GM12801 (cell line): ENCODE data around the gene IL1F10.

Experiments used
- TF ChIP-seq, protein P1 (sequence below): IDR thresholded peaks from one replicate; pipeline ENCODE4 v1.5.1; 2011; ENCODE audit warnings: control low read depth; ENCODE audit not compliant: insufficient read length; ENCODE audit errors: extremely low read depth

Gene IL1F10

DNA sequence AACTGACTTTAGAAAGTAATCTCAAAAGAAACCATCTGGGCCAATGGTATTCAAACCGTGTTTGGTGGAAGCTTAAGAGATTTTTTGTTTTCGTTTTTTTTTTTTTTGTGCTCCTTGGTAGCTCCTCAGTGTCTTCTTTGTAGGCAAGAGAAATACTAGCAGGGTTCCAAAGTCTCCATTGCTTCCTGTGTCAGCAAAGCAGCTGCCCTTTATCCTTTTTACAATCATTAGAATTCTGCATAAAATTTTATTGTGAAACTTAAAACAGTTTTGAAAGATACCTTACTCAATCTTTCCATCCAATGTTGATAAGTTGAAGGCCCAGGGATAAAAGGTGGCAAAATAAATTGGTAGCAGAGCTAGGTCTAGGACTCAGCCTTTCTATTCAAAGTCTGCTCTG, 479 bp downstream of the IL1F10 start:
- TF ChIP-seq, protein P1, sequence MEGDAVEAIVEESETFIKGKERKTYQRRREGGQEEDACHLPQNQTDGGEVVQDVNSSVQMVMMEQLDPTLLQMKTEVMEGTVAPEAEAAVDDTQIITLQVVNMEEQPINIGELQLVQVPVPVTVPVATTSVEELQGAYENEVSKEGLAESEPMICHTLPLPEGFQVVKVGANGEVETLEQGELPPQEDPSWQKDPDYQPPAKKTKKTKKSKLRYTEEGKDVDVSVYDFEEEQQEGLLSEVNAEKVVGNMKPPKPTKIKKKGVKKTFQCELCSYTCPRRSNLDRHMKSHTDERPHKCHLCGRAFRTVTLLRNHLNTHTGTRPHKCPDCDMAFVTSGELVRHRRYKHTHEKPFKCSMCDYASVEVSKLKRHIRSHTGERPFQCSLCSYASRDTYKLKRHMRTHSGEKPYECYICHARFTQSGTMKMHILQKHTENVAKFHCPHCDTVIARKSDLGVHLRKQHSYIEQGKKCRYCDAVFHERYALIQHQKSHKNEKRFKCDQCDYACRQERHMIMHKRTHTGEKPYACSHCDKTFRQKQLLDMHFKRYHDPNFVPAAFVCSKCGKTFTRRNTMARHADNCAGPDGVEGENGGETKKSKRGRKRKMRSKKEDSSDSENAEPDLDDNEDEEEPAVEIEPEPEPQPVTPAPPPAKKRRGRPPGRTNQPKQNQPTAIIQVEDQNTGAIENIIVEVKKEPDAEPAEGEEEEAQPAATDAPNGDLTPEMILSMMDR = no peak

DNA sequence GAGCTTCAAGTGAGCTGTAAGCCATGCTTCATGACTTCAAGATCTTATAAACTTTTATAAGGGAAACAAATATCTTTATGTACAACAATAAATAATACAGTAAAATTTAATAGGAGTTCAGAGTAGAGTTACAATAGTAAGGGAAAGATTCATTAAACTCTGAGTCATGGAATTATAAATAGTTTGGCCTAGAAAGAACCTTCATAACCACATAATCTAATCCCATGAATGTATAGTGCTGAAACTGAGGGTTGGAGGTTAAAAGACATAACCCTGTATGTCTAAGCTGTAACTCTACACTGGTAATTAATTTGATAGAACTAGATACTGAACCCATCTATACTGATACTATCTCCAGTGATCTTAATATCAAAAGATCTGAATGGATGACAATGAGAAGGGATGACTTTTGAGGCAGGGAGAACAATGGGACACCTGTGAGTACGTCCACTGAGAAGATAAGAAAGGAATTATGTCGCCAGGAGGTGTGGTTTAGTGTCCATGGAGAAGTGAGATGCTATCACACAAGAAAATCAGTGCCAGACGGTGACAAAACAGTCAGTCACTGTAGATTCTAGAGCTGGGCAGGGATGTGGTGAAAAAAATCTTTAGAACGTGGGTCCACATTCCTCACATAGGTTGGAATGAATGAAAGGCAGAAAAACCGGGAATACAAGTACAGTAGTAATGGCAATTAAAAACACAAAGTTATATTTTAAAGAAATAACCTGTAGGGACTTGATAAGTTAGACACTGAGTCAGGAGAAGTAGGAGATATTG, 1.1 kb downstream of the IL1F10 start:
- TF ChIP-seq, protein P1 = no peak

- TF ChIP-seq, protein P1 = no peak
Measured at GRCh38 chr2:113069676-113070605, 2.2 kb downstream of the IL1F10 start.

DNA sequence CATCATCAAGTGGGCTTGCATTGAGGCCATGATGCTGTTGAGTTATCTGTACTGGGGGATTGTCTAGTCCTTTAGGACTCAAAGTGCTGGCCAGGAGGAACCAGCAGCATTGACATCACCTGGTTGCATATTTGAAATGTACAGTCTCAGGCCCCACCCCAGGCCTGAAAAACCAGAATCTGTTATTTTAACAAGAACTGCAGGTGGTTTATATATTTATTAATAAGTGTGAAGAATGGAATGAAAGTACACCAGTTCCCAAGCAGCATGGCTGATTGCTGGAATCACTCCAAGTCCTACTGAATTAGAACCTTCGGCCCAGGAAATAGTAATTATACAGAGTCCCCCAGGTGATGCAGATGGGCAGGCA, 2.8 kb downstream of the IL1F10 start:
- TF ChIP-seq, protein P1 = no peak

DNA sequence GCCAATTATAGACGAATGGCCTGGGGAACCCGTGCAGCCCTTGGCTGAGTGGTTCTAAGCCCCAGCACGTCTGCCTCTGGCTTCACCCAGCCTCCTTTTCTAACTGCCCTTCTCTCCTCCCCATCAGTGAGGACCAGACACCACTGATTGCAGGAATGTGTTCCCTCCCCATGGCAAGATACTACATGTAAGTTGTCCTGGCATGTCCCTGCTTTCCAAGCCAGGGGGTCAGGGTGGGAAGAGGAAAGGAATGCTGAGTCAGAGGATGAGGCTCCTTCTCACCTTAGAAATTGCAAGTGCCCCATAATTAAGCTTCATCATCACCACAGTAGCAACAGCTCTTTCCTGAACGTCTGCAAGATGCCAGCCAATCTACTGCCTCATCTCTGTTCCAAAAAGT, 4.8 kb downstream of the IL1F10 start:
- TF ChIP-seq, protein P1 = no peak

DNA sequence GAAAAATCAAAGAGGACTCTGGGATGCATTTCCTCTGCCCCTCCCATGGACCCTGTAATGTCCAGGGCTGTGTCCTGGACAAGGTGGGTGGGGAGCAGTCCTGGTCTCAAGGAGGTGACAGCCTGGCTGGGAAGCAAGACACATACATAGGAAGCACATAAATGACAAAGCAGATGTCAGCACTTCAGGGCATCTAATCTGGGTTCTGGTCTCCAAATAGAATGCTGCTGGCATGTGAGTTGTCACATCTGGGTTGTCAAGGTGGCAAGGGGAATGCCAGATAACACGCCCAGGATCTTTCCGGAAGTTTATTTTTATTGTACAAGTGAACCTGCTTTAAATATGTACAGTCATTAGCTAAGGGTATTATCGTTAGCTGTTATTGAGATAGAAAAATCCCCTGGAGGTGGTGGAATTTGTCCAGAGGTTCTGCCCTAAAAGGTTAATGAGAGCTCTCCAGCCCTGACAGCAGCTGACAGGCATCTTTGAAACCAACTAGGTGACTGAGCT, 5.6 kb downstream of the IL1F10 start:
- TF ChIP-seq, protein P1 = no peak

DNA sequence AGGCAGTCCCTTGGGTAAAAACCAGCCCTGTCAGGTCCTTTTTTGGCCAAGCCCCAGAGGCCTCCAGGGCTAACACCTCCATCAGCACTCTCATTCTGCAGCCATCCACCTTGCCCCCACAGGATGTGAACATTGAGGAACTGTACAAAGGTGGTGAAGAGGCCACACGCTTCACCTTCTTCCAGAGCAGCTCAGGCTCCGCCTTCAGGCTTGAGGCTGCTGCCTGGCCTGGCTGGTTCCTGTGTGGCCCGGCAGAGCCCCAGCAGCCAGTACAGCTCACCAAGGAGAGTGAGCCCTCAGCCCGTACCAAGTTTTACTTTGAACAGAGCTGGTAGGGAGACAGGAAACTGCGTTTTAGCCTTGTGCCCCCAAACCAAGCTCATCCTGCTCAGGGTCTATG, 7.3 kb downstream of the IL1F10 start:
- TF ChIP-seq, protein P1 = no peak
